WERI-Rb-1 (cell line): ENCODE data around the gene GPR156.

Source experiments
- DNase-seq: peaks from one replicate; pipeline ENCODE4 v3.0.0-alpha.2; 2020
- H3K27ac ChIP-seq: fragments of 250-450 bp; sonication (Bioruptor Pico); 2 replicates; pipeline ENCODE4 v1.5.1; 2020; ENCODE audit warnings: mild to moderate bottlenecking, moderate library complexity
- H3K27me3 ChIP-seq: fragments of 250-450 bp; sonication (Bioruptor Pico); 2 replicates; pipeline ENCODE4 v1.5.1; 2021; ENCODE audit warnings: mild to moderate bottlenecking, low read depth, moderate library complexity; ENCODE audit not compliant: insufficient read depth, severe bottlenecking
- H3K36me3 ChIP-seq: fragments of 250-450 bp; sonication (Bioruptor Pico); 2 replicates; pipeline ENCODE4 v1.5.1; 2020; ENCODE audit warnings: mild to moderate bottlenecking, moderate library complexity
- H3K4me3 ChIP-seq: 2 replicates; pipeline ENCODE4 v1.5.1; 2011; ENCODE audit warnings: low read depth, mild to moderate bottlenecking, control low read depth, low read length
- H3K9me3 ChIP-seq: fragments of 250-450 bp; sonication (Bioruptor Pico); 2 replicates; pipeline ENCODE4 v1.5.1; 2021; ENCODE audit warnings: mild to moderate bottlenecking, moderate library complexity; ENCODE audit not compliant: severe bottlenecking
- CTCF ChIP-seq: IDR thresholded peaks from 2 replicates; pipeline ENCODE4 v1.5.1; 2011; ENCODE audit warnings: low read depth, mild to moderate bottlenecking, control low read depth, inconsistent platforms, low read length

Gene GPR156

GRCh38 chr3:120142236-120142635 lies 142.8 kb downstream of the GPR156 start:
- Histone ChIP-seq H3K4me3 (no peak overlapping the region), H3K27ac (no peak overlapping the region), H3K9me3 (no peaks in the 10 kb centered on the region), H3K27me3 (no peaks in the 10 kb centered on the region), H3K36me3 (no peaks in the 10 kb centered on the region)
- TF ChIP-seq CTCF, result no peak
- DNase-seq, result no peak

- no peaks in the 10 kb centered on the region for H3K9me3 ChIP-seq
- no peak for DNase-seq
- H3K27ac ChIP-seq, result no peak overlapping the region
- no peak for TF ChIP-seq CTCF
- no peaks in the 10 kb centered on the region for H3K36me3 ChIP-seq
- H3K4me3 ChIP-seq, result no peak overlapping the region
- no peaks in the 10 kb centered on the region for H3K27me3 ChIP-seq
These were observed 144.8 kb downstream of the GPR156 start for GRCh38 chr3:120140098-120140742.

GRCh38 chr3:120139140-120139539 lies 145.9 kb downstream of the GPR156 start:
- no peak for DNase-seq
- no peak overlapping the region for H3K27ac ChIP-seq
- no peaks in the 10 kb centered on the region for H3K36me3 ChIP-seq
- H3K27me3 ChIP-seq, result no peaks in the 10 kb centered on the region
- no peak overlapping the region for H3K4me3 ChIP-seq
- TF ChIP-seq CTCF, result no peak
- H3K9me3 ChIP-seq, result no peaks in the 10 kb centered on the region

- H3K9me3 ChIP-seq, result no peaks in the 10 kb centered on the region
- H3K27ac ChIP-seq, result no peak overlapping the region
- H3K36me3 ChIP-seq, result no peaks in the 10 kb centered on the region
- TF ChIP-seq CTCF, result no peak
- DNase-seq, result no peak
- no peaks in the 10 kb centered on the region for H3K27me3 ChIP-seq
- H3K4me3 ChIP-seq, result no peak overlapping the region
These were observed 147.5 kb downstream of the GPR156 start for GRCh38 chr3:120137548-120137947.

- no peak overlapping the region for H3K4me3 ChIP-seq
- DNase-seq, result no peak
- H3K27me3 ChIP-seq, result no peaks in the 10 kb centered on the region
- no peak overlapping the region for H3K27ac ChIP-seq
- H3K36me3 ChIP-seq, result no peaks in the 10 kb centered on the region
- no peaks in the 10 kb centered on the region for H3K9me3 ChIP-seq
- no peak for TF ChIP-seq CTCF
These were observed 154.4 kb downstream of the GPR156 start for GRCh38 chr3:120130656-120131055.
